Measurements from ENCODE around the gene BRI3. TPM values are rescaled to one million over a fixed set of nuclear protein-coding genes. Genes with fewer than 3 reads are reported as not detected.
A peak's percentile ranks its signal among the peaks of the same experiment; 100 is the strongest.

BRI3 gene
- total RNA-seq, 4 donors from 2014 or later = 23.5 to 51.9 (median 38.0) TPM

GRCh38 chr7:98278936-98279335 lies 2.5 kb upstream of the BRI3 start:
- Histone ChIP-seq H3K27ac (no peak overlapping the region), H3K36me3 (no peaks in the 10 kb centered on the region), H3K27me3 (no peaks in the 10 kb centered on the region), H3K4me3 (replicated peaks in 1 of 3) (no peak overlapping the region), H3K4me1 (peaks cover 14 to 16% of the 10 kb centered on the region in 2 donors), H3K9me3 (no peaks in the 10 kb centered on the region)
- DNase-seq = no peak
- WGBS, 2 donors = 74 to 90% methylated on average over 3 to 4 of the region's 4 CpGs
- intact Hi-C loops (cut with DNase I) = no loop called here
- no peak for TF ChIP-seq CTCF (IDR thresholded peaks at IDR 0.05)
- TF ChIP-seq POLR2A (IDR thresholded peaks at IDR 0.05) = no peak

- no peak for TF ChIP-seq POLR2A (IDR thresholded peaks at IDR 0.05)
- peak overlapping the region in 1 of 3 donors; percentile 51 for H3K4me3 ChIP-seq (replicated peaks in 1 of 3)
- 45 to 47% methylated on average over 7 of the region's 7 CpGs for WGBS, 2 donors
- H3K4me1 ChIP-seq = peaks cover 27 to 30% of the 10 kb centered on the region in 2 donors
- H3K27ac ChIP-seq = peak overlapping the region; percentile 85 to 97 (median 94)
- H3K9me3 ChIP-seq = no peaks in the 10 kb centered on the region
- H3K36me3 ChIP-seq = no peaks in the 10 kb centered on the region
- no peaks in the 10 kb centered on the region for H3K27me3 ChIP-seq
- intact Hi-C loops (cut with DNase I) = no loop called here
- no peak for DNase-seq
Measured at GRCh38 chr7:98280296-98280695, 1.2 kb upstream of the BRI3 start.

GRCh38 chr7:98281757-98282606 lies 496 bp downstream of the BRI3 start:
- Histone ChIP-seq H3K27ac (peak overlapping the region; percentile 92 to 94 (median 93)), H3K27me3 (no peaks in the 10 kb centered on the region), H3K36me3 (no peaks in the 10 kb centered on the region), H3K9me3 (no peaks in the 10 kb centered on the region), H3K4me3 (replicated peaks in 1 of 3) (peak overlapping the region; percentile 22 to 86 (median 74)), H3K4me1 (peaks cover 44 to 47% of the 10 kb centered on the region in 2 donors)
- intact Hi-C loops (cut with DNase I) = no loop called here
- TF ChIP-seq POLR2A (IDR thresholded peaks at IDR 0.05) (peak in 1 of 2 donors; percentile 67), CTCF (IDR thresholded peaks at IDR 0.05) (no peak)
- 7 to 14% methylated on average over 10 to 23 of the region's 77 CpGs for WGBS, 2 donors
- DNase-seq = peak; percentile 49 to 52

GRCh38 chr7:98282703-98283102 lies 1.2 kb downstream of the BRI3 start:
- H3K36me3 ChIP-seq = no peaks in the 10 kb centered on the region
- no peak for DNase-seq
- H3K4me1 ChIP-seq = peaks cover 49 to 54% of the 10 kb centered on the region in 2 donors
- TF ChIP-seq CTCF (IDR thresholded peaks at IDR 0.05) (no peak), POLR2A (IDR thresholded peaks at IDR 0.05) (no peak)
- intact Hi-C loops (cut with DNase I) = no loop called here
- no peaks in the 10 kb centered on the region for H3K9me3 ChIP-seq
- peak overlapping the region; percentile 92 to 94 (median 93) for H3K27ac ChIP-seq
- H3K27me3 ChIP-seq = no peaks in the 10 kb centered on the region
- WGBS, 2 donors = 41 to 50% methylated on average over 16 of the region's 16 CpGs
- H3K4me3 ChIP-seq (replicated peaks in 1 of 3) = peak overlapping the region; percentile 22 to 86 (median 74)

GRCh38 chr7:98283127-98283886 lies 1.8 kb downstream of the BRI3 start:
- DNase-seq = peak in 1 of 2 donors; percentile 27
- 62 to 72% methylated on average over 11 to 19 of the region's 19 CpGs for WGBS, 2 donors
- intact Hi-C loops (cut with DNase I) = no loop called here

More at GRCh38 chr7:98283127-98283886, 1.8 kb downstream of the BRI3 start:
- no peaks in the 10 kb centered on the region for H3K27me3 ChIP-seq
- peak overlapping the region; percentile 92 to 94 (median 93) for H3K27ac ChIP-seq
- H3K4me1 ChIP-seq = peaks cover 49 to 60% of the 10 kb centered on the region in 2 donors
- TF ChIP-seq CTCF (IDR thresholded peaks at IDR 0.05) (no peak), POLR2A (IDR thresholded peaks at IDR 0.05) (peak in 1 of 2 donors; percentile 29)
- H3K36me3 ChIP-seq = peaks cover 0 to 3% of the 10 kb centered on the region in 2 donors
- H3K9me3 ChIP-seq = no peaks in the 10 kb centered on the region
- peak overlapping the region in 1 of 3 donors; percentile 86 for H3K4me3 ChIP-seq (replicated peaks in 1 of 3)
